Endometrium (tissue), 2 donors: ENCODE measurements around the gene SF3B2.
"Not testable (repeated sequence)": the region's sequence is repeated elsewhere in the genome, so short reads cannot be mapped to it uniquely, and the experiment has no call there.

Source experiments
- FAIRE-seq: peaks from 2 replicates; lab custom pipeline; 2012; peaks lifted over from hg19 to GRCh38; lab: Jason Lieb, UNC
- donor health status: control.
- donor health status: control.

Gene SF3B2

DNA sequence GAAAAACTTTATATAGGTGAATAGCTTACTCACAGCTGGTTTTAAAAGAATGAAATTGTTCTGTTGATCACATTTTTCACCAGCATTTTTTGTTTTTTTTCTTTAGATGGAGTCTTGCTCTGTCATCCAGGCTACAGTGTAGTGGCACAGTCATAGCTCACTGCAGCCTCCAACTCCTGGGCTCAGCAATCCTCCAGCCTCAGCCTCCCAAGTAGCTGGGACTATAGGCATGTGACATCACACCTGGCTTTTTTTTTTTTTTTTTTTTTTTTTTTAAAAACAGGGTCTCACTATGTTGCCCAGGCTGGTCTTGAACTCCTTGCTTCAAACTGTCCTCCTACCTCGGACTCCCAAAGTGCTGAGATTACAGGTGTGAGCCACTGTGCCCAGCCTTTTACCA, 21.5 kb downstream of the SF3B2 start:
- no peak for FAIRE-seq

DNA sequence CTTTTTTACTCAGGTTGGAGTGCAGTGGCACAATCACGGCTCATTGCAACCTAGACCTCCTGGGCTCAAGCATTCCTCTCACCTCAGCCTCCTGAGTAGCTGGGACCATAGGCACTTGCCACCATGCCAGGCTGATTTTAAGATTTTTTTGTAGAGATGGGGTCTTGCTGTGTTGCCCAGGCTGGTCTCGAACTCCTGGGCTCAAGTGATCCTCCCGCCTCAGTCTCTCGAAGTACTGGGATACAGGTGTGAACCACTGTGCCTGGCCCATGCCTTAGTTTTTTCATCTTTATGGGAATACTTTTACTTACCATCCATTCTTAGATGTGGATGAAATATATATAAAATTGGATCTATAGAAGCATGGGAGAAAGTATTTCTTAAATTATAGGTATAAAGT, 23.1 kb downstream of the SF3B2 start:
- no peak for FAIRE-seq

DNA sequence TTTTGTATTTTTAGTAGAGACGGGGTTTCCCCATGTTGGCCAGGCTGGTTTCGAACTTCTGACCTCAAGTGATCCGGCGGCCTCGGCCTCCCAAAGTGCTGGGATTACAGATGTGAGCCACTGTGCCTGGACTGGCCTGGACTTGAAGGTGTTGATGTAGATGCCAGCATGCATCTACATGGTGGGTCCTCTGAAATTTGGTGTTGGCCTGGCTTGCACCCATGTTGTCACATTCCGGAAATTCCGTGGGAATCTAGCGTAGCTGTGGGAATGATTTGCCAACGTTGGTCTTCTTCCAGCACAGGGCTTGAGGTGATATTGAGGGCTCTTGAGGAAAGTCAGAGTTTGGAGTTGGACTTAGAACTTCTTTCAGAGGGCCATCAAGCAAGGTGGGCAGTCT, 24.4 kb downstream of the SF3B2 start:
- no peak for FAIRE-seq

DNA sequence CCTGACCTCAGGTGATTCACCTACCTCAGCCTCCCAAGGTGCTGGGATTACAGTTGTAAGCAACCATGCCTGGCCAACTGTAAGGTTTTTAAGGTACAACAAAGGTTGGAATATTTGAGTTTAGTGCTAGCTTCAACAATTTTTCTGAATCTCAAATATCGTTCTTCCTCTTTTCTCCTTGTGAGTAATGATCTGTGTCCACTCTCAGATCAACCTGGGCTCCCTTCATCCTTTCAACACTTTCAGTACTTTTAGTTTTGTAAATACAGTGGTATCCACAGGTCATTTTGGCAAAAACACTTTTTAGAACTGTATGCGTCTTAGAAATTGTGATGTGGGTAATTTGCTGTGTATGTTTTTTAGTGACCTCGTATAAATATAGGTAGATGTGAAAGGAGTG, 25.8 kb downstream of the SF3B2 start:
- FAIRE-seq: no peak

DNA sequence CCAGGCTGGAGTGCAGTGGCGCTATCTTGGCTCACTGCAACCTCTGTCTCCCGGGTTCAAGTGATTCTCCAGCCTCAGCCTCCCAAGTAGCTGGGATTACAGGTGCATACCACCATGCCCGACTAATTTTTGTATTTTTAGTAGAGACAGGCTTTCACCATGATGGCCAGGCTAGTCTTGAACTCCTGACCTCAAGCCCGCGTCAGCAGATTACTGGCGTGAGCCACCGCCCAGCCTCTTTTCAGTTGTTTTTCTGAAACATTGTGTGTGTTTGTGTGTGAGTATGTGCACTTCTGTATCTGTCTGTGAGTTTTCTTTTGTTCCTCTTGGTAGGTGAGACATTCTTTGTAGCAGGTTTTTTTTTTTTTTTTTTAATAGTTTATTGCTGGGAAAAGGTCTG, 26.8 kb downstream of the SF3B2 start:
- FAIRE-seq: not testable (repeated sequence)

DNA sequence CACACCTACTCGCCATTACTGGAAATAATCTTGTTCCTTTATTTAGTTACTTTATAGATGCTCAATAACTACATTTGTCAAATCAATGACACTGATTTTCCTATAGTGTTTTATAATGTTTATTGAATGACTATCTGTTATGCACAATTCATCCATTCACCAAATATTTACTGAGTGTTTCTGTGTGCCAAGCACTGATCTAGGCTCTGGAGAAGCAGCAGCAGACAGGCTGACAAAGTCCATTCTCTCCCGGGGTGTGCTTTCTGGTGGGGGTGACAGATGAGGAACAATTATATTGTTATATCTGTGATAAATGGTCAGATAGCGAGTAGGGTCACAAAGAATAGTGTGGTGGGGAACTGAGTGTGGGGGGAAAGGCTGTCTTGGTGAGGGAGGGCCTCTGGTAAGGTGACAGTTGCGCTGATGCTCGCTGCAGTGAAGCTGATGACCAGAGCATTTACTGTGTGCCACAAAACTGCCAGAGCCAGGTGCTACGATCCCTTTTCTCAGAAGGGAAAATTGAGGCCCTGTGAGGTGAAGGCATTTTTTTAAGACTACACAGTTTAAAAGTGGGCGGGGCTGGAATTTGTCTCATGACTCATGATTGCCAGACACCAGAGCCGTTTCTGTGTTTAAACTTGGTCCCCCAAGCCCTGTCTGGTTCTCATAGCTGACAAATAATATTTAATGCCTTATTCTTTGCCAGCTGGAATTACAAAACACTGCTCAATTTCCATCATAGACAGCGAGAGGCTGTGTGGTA, 28.1 kb downstream of the SF3B2 start:
- FAIRE-seq: no peak

DNA sequence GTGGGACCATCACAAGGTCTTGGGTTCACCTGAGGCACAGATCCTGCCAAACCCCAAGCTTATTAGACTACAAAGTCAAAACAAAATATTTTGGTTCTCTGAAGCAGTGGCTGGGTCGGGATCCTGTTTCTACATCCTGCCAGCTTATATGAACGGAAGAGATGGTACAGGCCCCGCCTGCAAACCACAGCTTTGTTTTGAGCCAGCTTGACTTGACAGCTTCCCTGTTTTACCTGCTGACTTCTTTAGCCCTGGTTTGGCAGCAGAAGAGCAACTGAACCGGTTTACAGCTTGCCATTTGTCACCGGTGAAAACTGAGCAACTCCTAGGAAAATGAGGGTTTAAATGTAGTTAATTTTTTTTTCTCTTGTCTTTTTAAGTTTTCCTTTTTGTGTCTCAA, 29.3 kb downstream of the SF3B2 start:
- FAIRE-seq: no peak

DNA sequence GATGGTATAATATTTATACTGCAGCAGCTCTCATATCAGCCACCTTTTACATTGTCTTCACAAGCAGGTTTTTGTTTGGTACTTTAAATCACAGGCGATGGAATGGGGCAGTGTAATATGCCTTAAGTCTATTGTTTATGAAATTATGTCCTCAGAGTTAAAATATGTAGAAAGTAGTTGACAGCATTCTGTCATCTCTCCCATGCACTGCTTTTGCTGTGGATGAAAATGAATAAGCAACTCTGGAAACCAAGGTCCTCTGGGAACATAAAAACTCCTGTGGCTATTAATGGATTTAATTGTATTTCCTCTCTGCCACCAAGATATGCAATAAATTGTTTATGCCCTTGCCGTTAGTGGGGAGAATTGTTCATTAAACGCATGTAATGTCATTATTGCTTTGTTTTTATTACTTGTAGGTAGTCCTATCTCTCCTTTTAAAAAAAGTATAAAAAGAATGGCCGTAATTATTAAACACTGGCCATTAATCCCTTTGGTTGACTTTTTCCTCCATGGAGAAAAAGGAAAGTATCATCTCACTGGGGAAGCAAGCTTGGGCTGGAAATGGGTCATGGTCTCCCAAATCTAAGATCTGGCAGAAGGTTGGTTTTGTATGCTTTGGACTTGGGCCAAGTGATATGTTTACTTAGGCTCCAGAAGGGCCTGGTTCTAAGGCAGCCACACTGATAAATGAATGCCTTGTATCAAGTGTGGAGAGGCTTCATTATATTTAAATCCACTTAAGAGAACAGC, 31.0 kb downstream of the SF3B2 start:
- no peak for FAIRE-seq

DNA sequence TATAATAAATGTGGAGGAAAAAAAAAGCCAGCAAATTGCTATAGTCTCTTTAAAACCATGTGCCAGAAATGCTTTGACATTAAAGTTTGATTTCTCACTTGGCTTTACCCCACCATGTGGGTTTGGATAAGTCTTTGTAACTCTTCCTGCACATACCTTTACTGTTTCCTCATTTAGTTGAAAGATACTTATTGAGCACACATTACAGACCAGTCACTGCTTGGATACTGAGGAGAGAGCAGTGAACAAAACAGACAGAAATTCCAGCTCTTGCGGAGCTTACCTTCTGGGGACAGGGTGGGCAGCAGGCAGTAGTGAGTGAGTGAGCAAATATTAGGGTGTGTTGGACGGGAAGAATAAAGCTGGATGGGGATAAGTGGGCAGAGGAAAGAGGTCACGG, 31.6 kb downstream of the SF3B2 start:
- FAIRE-seq: no peak

DNA sequence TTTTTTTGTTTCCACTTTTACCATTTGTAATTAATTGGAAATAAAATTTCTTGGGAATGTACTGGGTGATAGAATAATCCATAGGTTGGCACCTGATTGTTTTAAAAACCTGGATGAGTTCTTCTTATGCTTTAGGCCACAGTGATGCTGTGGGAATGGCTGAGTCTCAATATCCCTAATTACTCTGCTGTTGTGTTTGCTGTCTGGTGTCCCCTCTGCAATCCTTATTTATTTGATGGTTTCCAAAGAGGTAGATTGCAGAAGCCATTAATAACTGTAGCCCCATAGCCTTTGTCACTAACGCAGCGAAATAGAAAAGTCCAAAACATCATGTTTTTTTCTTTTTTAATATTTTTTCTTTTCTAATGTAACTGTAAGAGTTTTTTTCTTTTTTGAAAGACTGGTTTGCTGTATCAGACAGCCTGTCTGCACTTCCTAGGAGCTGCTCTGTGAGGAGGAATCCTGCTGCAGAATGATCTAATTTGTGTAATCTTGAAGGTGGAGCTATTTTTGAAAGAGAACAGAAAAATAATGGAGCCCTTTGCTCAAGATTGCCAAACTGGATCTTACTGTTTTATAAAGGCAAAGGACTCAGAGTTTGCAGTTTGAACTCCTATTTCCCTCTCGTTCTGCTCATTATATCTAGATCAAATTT, 32.8 kb downstream of the SF3B2 start:
- FAIRE-seq: no peak

DNA sequence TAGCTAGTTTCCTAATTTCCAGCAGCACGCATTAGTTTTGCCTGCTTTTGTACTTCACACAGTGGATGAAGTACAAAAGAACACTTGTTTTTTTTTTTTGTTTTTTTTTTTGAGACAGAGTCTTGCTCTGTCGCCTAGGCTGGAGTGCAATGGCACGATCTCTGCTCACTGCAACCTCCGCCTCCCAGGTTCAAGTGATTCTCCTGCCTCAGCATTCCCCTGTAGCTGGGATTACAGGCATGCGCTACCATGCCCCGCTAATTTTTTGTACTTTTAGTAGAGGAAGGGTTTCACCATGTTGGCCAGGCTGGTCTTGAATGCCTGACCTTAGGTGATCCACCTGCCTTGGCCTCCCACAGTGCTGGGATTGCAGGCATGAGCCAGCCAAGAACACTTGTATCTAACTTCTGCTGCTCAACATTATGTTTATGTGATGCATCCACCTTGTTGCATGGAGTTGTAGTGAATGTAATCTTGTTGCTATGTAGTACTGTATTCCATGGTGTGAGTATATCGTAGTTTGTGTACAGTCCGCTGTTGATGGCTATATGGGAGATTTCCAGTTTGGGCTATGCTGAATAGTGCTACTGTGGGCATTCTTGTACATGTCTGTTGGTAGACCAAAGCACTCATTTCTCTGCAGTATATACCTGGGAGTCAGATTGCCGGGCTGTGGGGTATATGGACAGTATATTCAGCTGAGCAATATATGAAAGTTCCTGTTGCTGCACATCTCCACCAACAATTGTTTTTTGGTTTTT, 35.2 kb downstream of the SF3B2 start:
- FAIRE-seq: no peak

DNA sequence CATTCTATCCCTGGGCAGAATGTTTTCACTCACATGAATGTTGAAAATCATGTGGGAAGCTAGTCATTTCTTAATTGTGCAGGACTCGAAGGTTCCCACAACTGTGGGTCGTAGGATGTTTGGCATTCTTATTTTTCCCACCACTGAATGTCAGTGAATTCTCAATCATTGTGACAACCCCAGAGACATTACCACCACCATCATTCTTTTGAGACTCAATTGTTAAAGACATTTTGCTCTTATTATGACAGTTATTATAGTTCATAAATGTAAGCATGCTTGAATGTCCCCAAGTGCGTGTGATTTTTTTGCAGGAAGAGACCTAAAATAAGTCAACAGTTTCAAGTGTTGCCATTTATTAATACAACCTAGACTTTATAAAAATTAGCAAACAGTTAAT, 36.9 kb downstream of the SF3B2 start:
- FAIRE-seq: no peak

DNA sequence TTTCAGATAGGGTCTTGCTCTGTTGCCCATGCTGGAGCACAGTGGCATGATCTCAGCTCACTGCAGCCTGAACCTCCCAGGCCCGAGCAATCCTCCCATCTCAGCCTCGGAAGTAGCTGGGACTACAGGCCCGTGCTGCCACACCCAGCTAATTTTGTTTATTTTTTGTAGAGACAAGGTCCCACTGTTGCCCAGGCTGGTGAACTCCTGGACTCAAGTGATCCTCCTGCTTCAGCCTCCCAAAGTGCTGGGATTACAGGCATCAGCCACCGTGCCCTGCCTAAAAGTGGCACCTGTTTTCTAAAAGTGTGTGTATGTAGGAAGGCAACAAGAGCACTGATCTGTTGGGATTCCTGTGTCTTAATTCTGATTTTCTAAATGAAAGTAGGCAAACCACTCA, 38.1 kb downstream of the SF3B2 start:
- no peak for FAIRE-seq

DNA sequence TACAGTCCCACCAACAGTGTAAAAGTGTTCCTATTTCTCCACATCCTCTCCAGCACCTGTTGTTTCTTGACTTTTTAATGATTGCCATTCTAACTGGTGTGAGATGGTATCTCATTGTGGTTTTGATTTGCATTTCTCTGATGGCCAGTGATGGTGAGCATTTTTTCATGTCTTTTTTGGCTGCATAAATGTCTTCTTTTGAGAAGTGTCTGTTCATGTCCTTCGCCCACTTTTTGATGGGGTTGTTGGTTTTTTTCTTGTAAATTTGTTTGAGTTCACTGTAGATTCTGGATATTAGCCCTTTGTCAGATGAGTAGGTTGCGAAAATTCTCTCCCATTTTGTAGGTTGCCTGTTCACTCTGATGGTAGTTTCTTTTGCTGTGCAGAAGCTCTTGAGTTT, 40.0 kb downstream of the SF3B2 start:
- FAIRE-seq: not testable (repeated sequence)

DNA sequence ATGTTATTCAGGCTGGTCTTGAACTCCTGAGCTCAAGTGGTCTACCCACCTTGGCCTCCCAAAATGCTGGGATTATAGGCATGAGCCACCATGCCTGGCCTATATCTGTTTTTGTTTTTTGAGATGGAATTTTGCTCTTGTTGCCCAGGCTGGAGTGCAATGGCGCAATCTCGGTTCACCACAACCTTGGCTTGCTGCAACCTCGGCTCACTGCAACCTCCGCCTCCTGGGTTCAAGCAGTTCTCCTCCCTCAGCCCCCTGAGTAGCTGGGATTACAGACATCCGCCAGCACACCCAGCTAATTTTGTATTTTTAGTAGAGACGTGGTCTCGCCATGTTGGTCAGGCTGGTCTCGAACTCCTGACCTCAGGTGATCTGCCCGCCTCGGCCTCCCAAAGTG, 47.6 kb downstream of the SF3B2 start:
- not testable (repeated sequence) for FAIRE-seq

DNA sequence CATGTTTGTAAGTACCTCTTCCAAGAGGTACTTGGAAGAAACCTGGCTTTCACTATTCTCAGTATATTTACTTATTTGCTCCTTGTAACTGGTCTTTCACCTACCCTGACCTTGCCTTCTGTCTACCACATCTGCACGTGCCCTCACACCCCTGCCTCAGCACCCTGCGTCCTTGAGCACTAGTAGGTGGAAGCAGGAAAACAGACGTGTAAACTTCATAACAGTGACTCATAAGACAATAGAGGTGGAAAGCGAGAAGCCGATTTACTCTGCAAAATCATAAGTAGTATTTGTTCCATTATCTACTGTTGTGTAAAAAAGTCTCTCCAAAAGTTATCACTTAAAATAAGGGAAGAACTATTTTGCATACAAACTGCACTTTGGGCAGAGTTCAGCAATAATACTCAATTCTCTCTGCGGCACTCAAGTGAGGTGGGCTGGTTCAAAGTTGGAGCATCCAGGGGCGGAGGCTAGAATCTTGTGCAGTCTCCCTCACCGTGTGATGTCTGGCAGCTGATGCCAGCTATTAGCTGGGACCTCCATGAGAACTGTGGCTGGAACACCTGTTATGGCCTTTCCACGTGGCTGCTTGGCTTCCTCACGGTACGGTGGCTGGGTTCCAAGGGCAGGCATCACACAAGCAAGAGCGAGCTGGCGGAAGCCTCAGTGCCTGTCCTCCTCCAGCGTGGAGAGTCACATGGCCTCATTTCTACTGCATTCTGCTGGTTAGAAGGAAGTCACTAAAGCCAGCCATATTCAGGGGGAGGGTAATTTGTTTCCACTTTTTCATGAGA, 48.3 kb downstream of the SF3B2 start:
- no peak for FAIRE-seq

DNA sequence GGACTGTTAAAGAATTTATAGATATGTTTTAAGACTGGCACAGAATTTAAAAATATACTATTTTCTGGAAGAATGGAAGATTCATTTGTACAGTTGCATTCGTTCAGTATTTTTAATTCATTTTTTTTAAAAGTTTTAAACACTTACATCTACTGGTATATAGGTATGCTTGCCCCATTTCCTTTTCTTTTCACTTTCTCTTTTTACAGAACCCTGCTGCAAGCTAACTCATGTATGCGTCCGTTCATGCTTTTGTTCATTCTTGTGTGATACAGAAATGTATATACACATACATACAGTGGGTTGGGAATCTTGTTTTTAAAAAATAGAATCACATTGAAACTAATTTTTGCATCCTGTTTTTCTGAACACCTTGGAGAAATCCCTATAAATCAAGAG, 48.9 kb downstream of the SF3B2 start:
- no peak for FAIRE-seq

DNA sequence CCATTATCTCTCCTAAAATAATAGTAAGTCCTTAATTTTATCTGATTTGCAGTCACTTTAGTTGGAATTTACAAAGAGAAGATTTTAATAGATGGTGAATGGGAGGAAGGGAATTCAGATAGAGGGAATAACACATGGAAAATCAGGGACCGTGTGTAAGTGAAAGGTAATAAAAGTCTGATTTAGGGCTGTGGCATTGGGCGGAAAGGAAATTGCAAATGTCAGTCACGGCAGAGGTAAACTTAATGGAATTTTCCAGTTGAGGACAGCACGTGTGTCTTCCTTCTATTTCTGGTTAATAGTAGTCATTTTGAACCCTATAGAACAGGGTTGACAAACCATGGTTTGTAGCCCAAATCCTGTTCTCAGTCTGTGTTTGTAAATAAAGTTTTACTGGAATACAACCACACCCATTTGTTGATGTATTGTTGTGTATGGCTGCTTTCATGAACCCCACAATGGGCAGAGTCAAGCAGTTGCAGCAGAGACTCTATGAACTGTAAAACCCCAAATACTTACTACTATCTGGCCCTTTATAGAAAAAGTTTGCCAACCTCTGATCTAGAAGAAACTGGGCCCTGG, 52.0 kb downstream of the SF3B2 start:
- FAIRE-seq: no peak

DNA sequence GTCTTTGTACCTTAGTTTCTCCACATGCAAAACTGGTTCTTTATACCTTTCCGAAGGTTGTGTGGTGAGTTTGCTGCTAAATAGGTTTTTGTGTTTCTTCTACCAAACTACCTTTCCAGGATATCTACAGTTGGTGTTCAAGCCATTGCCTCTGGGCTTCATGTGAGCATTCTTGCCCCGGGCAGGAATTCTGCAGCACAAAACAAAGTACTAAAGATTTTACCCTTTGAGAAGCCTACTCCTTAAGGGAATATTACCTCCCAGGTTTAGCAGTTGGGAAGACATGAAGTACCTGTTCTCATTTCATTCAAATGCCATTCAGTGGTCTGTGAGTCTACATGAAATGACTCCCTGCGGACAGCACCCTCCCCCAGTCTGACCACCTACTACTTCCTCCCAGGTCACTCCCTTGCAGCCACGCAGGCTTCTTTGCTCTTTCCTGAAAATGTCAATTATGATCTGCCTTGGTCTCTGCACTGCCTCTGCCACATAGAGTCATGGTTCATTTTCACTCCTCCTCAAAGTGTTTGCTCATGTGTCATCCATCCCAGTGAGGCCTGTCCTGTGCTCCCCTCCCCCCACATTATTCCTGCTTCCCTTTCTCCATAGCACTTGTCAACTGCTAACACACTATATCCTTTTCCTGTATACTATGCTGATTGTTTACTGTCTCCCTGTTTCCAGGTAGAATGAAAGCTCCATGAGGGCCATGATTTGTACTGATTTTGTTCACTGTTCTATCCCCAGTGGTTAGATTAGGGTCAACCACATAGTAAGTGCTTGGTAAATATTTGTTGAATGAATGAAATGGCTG, 54.8 kb downstream of the SF3B2 start:
- FAIRE-seq: no peak
